Ovary (tissue), 9 donors: ENCODE measurements around the gene ZNF106. TPM values are rescaled to one million over a fixed set of nuclear protein-coding genes. Genes with fewer than 3 reads are reported as not detected.

Source experiments
- DNase-seq, 5 donors: peaks; one replicate each; pipeline ENCODE4 v3.0.0-alpha.2; 2019 to 2020
- H3K27ac ChIP-seq, 2 donors: fragments of 200-600 bp; one replicate each; pipeline versions ENCODE4 v1.5.1 to v1.8.0; 2019 to 2022
- H3K27me3 ChIP-seq: fragments of 200-600 bp; one replicate; pipeline ENCODE4 v1.8.0; 2022
- H3K36me3 ChIP-seq: fragments of 200-600 bp; sonication (generic); one replicate; pipeline ENCODE4 v1.5.1; 2019
- H3K4me1 ChIP-seq: one replicate; pipeline ENCODE4 v1.8.1; 2013; ENCODE audit warnings: mild to moderate bottlenecking, moderate library complexity; ENCODE audit not compliant: insufficient read depth
- H3K4me3 ChIP-seq: fragments of 200-600 bp; sonication (generic); one replicate; pipeline ENCODE4 v1.5.1; 2017
- H3K9me3 ChIP-seq, 2 donors: fragments of 200-600 bp in 1 of 2; sonication (generic) in 1 of 2; one replicate each; pipeline versions ENCODE4 v1.5.1 to v1.8.1; 2013 to 2019; ENCODE audit warnings: mild to moderate bottlenecking in 1 of 2, moderate library complexity in 1 of 2
- CTCF ChIP-seq, 3 donors: fragments of 450-650 bp in 2 of 3; fragments of 200-600 bp in 1 of 3; IDR thresholded peaks; one replicate each; pipeline versions ENCODE4 v1.5.1 to v1.8.0; 2016 to 2022; ENCODE audit warnings: antibody characterized with exemption in 3 of 3, mild to moderate bottlenecking in 1 of 3
- EP300 ChIP-seq: sonication (generic); formaldehyde crosslinking; IDR thresholded peaks from one replicate; pipeline ENCODE4 v1.6.1; 2017; ENCODE audit warnings: antibody characterized with exemption
- POLR2A ChIP-seq: fragments of 450-650 bp; IDR thresholded peaks from one replicate; pipeline ENCODE4 v1.6.1; 2017; ENCODE audit warnings: antibody characterized with exemption, mild to moderate bottlenecking, moderate library complexity
- WGBS, 3 donors: extraction: QIAGEN DNeasy Blood & Tissue Kit in 1 of 3; methylation state at CpG; one replicate each; pipeline versions ENCODE4 v1.1.5 to v1.1.7; 2013 to 2017; 5-methylcytosine and 5-hydroxymethylcytosine counted together
- intact Hi-C, 4 donors: fragments of 100-400 bp; cut with DNase I; formaldehyde crosslinking; loops; one replicate each; pipeline versions ENCODE4 v1.11.0 to v1.15.1; 2022 to 2023
- polyA plus RNA-seq, 2 donors: library from polyadenylated mRNA; stranded (reverse); fragments of 200-250 nt in 1 of 2; fragments of 350-450 nt in 1 of 2; fragmentation: Illumina TruSeq in 1 of 2; extraction: RNeasy Lipid Tissue Mini Kit (QIAGEN cat#74804) in 1 of 2; gene quantifications; one replicate each; pipeline ENCODE4 v1.2.3, GENCODE V29; 2013 to 2014
- total RNA-seq, 7 donors: library from RNA; depleted of rRNA in 2 of 7; stranded (reverse); fragments of >200 nt in 2 of 7; fragmentation: NEBNext Ultra II Directional in 3 of 7; extraction: Animal tissue kit (Norgen Biotek cat#: 25700) in 3 of 7; gene quantifications; one replicate each; pipeline versions ENCODE4 v1.1.0 to v1.2.4, GENCODE V29; 2016 to 2023
- donor health status: DM: no; HTN: no; CAD: no; lungs with moderate emphysema.
- donor health status: DM: no; HTN: no; CAD: no.
- donor health status: Bipolar disorder and iron deficiency.
- donor health status: DM: yes; HTN: yes; CAD: no.
- donor health status: DM: no; HTN: no; CAD: no.
- donor health status: DM: yes; HTN: yes; CAD: no.

The ZNF106 gene
- total and polyA plus RNA-seq, 9 donors = 12.2 to 59.0 (median 43.4) TPM

- Histone ChIP-seq H3K9me3 (no peaks in the 10 kb centered on the region), H3K27me3 (no peaks in the 10 kb centered on the region), H3K4me1 (no peaks in the 10 kb centered on the region), H3K27ac (no peak overlapping the region), H3K36me3 (no peaks in the 10 kb centered on the region), H3K4me3 (no peak overlapping the region)
- 77 to 84% (median 78%) methylated on average over 2 of the region's 2 CpGs for WGBS, 3 donors
- intact Hi-C loops = no loop called here
- no peak for TF ChIP-seq POLR2A
- TF ChIP-seq EP300 = no peak
- TF ChIP-seq CTCF (IDR thresholded peaks at IDR 0.05) = no peak
- no peak for DNase-seq
These were observed 119.8 kb downstream of the ZNF106 start for GRCh38 chr15:42371096-42371495.

GRCh38 chr15:42368096-42368495, 122.8 kb downstream of the ZNF106 start:
- Histone ChIP-seq H3K9me3 (no peaks in the 10 kb centered on the region), H3K4me3 (no peak overlapping the region), H3K27ac (no peak overlapping the region), H3K36me3 (no peaks in the 10 kb centered on the region), H3K4me1 (no peaks in the 10 kb centered on the region), H3K27me3 (no peaks in the 10 kb centered on the region)
- DNase-seq = no peak
- intact Hi-C loops = no loop called here
- TF ChIP-seq CTCF (IDR thresholded peaks at IDR 0.05) (no peak), EP300 (no peak), POLR2A (no peak)
- WGBS, 3 donors = 80 to 84% (median 80%) methylated on average over 3 of the region's 3 CpGs

DNA sequence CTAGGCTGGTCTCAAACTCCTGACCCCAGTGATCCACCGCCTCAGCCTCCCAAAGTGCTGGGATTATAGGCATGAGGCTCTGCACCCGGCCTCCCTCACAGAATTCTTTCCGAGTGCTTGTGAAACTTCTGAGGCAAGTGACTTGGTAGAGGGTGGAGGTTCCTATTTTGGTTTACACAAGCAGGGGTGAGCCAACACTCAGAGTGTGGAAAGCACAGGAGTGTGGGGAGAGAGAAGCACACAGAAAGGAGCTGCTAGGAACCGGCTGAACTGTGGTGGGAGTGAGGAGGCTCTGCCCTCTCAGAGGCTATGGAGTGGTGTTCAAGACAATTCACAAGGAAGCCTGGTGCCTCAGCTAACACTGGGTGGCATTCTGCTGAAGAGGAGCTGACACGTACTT, 123.9 kb downstream of the ZNF106 start:
- intact Hi-C loops = no loop called here
- WGBS, 3 donors = 71 to 82% (median 76%) methylated on average over 5 of the region's 5 CpGs
- no peaks in the 10 kb centered on the region for H3K27me3 ChIP-seq
- no peak overlapping the region for H3K27ac ChIP-seq
- H3K9me3 ChIP-seq = no peaks in the 10 kb centered on the region
- DNase-seq = no peak
- TF ChIP-seq POLR2A (no peak), CTCF (IDR thresholded peaks at IDR 0.05) (no peak), EP300 (no peak)
- no peaks in the 10 kb centered on the region for H3K4me1 ChIP-seq
- no peaks in the 10 kb centered on the region for H3K36me3 ChIP-seq
- H3K4me3 ChIP-seq = no peak overlapping the region

- WGBS, 3 donors = 91 to 93% (median 92%) methylated on average over 5 of the region's 5 CpGs
- intact Hi-C loops = no loop called here
- no peaks in the 10 kb centered on the region for H3K9me3 ChIP-seq
These were observed 124.9 kb downstream of the ZNF106 start for GRCh38 chr15:42365921-42366550.

More at GRCh38 chr15:42365921-42366550, 124.9 kb downstream of the ZNF106 start:
- Histone ChIP-seq H3K36me3 (no peaks in the 10 kb centered on the region), H3K4me1 (no peaks in the 10 kb centered on the region), H3K4me3 (no peak overlapping the region), H3K27ac (no peak overlapping the region), H3K27me3 (no peaks in the 10 kb centered on the region)
- no peak for DNase-seq
- TF ChIP-seq EP300 = no peak
- no peak for TF ChIP-seq POLR2A
- TF ChIP-seq CTCF (IDR thresholded peaks at IDR 0.05) = no peak
